ENCODE results near the gene KIF7. TPM values are rescaled to one million over a fixed set of nuclear protein-coding genes. Genes with fewer than 3 reads are reported as not detected.
"Not testable (repeated sequence)": the region's sequence is repeated elsewhere in the genome, so short reads cannot be mapped to it uniquely, and the experiment has no call there.

KIF7 gene
- total and polyA plus RNA-seq, 2 donors (not counting 1 experiment from before 2014, with no cell fraction given), result 2.9 to 11.4 TPM

DNA sequence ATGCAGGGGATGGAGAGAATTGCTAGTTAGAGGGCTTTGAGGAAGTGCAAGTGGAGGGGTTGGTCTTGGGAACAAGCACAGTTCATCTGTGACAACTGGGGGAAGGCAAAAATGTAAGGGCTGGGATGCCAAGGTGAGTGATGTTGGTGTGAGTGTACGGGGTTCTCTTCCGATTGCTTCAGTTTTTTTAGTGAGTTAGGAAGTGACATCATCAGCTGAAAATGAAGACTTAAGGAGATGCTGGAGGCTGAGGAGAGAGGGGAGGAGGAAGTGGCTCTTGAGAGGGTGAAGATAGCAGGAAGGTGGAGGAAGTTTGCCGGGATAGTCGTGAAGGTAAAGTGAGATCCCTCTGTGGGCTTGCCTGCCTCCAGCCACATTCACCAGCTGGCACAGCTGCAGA, 67.3 kb downstream of the KIF7 start:
- H2AFZ ChIP-seq (ENCODE audit: low read length), result peak overlapping the region; percentile 74
- H3K4me1 ChIP-seq (ENCODE audit: control insufficient read depth, extremely low read depth, insufficient read depth, low read length), result peaks cover 4% of the 10 kb centered on the region
- H3K4me3 ChIP-seq (replicated peaks in 1 of 4; ENCODE audit: control extremely low read depth in 1 of 4, insufficient read depth in 1 of 4, low read depth in 3 of 4, low read length in 4 of 4), result no peak overlapping the region
- H3K27ac ChIP-seq (ENCODE audit: insufficient read depth, low read length), result no peak overlapping the region
- H3K36me3 ChIP-seq (ENCODE audit: control insufficient read depth, insufficient read depth, low read length), result peaks cover 6% of the 10 kb centered on the region
- peak overlapping the region; percentile 37 for H3K4me2 ChIP-seq (ENCODE audit: extremely low read depth, insufficient read depth, low read length)
- peak; percentile 38 to 67 for DNase-seq (ENCODE audit: low read depth in 2 of 2)
- H3K9ac ChIP-seq (ENCODE audit: insufficient read depth, low read length), result no peak overlapping the region
- TF ChIP-seq, protein P1, sequence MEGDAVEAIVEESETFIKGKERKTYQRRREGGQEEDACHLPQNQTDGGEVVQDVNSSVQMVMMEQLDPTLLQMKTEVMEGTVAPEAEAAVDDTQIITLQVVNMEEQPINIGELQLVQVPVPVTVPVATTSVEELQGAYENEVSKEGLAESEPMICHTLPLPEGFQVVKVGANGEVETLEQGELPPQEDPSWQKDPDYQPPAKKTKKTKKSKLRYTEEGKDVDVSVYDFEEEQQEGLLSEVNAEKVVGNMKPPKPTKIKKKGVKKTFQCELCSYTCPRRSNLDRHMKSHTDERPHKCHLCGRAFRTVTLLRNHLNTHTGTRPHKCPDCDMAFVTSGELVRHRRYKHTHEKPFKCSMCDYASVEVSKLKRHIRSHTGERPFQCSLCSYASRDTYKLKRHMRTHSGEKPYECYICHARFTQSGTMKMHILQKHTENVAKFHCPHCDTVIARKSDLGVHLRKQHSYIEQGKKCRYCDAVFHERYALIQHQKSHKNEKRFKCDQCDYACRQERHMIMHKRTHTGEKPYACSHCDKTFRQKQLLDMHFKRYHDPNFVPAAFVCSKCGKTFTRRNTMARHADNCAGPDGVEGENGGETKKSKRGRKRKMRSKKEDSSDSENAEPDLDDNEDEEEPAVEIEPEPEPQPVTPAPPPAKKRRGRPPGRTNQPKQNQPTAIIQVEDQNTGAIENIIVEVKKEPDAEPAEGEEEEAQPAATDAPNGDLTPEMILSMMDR (conservative IDR thresholded peaks at IDR 0.05 in 1 of 2, IDR thresholded peaks at IDR 0.05 in 1 of 2; ENCODE audit: low read depth in 1 of 2, low read length in 2 of 2), result no peak
- no peak for TF ChIP-seq EZH2 (IDR thresholded peaks at IDR 0.05; ENCODE audit: low read length, missing control alignments)
- H3K27me3 ChIP-seq (ENCODE audit: control insufficient read depth, insufficient read depth, low read length), result no peaks in the 10 kb centered on the region
- peaks cover 4% of the 10 kb centered on the region for H3K79me2 ChIP-seq (ENCODE audit: control insufficient read depth, insufficient read depth, low read length)
- H3K9me3 ChIP-seq (ENCODE audit: control insufficient read depth, insufficient read depth, low read depth, low read length), result no peaks in the 10 kb centered on the region
- H4K20me1 ChIP-seq (ENCODE audit: control insufficient read depth, extremely low read depth, insufficient read depth, low read length), result no peaks in the 10 kb centered on the region

DNA sequence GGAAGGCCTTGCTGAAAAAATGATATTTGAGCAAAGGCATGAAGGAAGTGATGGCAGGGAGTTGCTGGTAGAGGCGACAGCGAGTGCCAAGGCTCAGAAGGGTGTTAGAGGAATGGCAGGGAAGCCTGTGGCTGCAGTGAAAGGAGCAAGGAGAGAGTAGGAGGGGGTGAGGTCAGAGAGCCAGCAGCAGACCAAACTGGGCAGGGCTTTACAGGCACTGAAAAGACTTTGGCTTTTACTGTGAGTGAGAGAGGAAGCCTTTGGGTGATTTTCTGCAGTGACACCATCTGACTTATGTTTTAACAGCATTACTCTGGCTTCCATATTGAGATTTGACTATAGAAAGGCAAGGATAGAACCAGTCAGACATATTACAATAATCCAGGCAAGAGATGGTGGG, 68.6 kb downstream of the KIF7 start:
- Histone ChIP-seq H3K9me3 (ENCODE audit: control insufficient read depth, insufficient read depth, low read depth, low read length) (no peaks in the 10 kb centered on the region), H3K9ac (ENCODE audit: insufficient read depth, low read length) (no peak overlapping the region), H3K4me2 (ENCODE audit: extremely low read depth, insufficient read depth, low read length) (no peak overlapping the region), H3K36me3 (ENCODE audit: control insufficient read depth, insufficient read depth, low read length) (peaks cover 4% of the 10 kb centered on the region), H4K20me1 (ENCODE audit: control insufficient read depth, extremely low read depth, insufficient read depth, low read length) (no peaks in the 10 kb centered on the region), H3K79me2 (ENCODE audit: control insufficient read depth, insufficient read depth, low read length) (peaks cover 6% of the 10 kb centered on the region), H3K4me3 (replicated peaks in 1 of 4; ENCODE audit: control extremely low read depth in 1 of 4, insufficient read depth in 1 of 4, low read depth in 3 of 4, low read length in 4 of 4) (no peak overlapping the region), H3K4me1 (ENCODE audit: control insufficient read depth, extremely low read depth, insufficient read depth, low read length) (peaks cover 4% of the 10 kb centered on the region), H3K27me3 (ENCODE audit: control insufficient read depth, insufficient read depth, low read length) (no peaks in the 10 kb centered on the region), H3K27ac (ENCODE audit: insufficient read depth, low read length) (no peak overlapping the region), H2AFZ (ENCODE audit: low read length) (peak overlapping the region; percentile 30)
- TF ChIP-seq, protein P1 (conservative IDR thresholded peaks at IDR 0.05 in 1 of 2, IDR thresholded peaks at IDR 0.05 in 1 of 2; ENCODE audit: low read depth in 1 of 2, low read length in 2 of 2), result no peak
- no peak for TF ChIP-seq EZH2 (IDR thresholded peaks at IDR 0.05; ENCODE audit: low read length, missing control alignments)
- DNase-seq (ENCODE audit: low read depth in 2 of 2), result no peak

DNA sequence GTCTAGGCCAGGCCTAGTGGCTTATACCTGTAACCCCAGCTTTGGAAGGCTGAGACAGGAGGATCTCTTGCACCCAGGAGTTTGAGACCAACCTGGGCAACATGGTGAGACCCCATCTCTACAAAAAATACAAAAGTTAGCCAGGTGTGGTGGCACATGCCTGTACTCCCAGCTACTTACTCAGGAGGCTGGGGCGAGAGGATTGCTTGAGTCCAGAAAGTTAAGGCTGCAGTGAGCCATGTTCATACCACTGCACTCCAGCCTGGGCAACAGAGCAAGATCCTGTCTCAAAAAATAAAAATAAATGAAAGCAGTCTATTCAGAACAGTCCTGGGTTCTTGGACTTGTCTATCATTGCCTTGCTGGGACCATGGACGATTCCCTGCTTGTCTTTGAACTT, 74.5 kb downstream of the KIF7 start:
- not testable (repeated sequence) for H4K20me1 ChIP-seq (ENCODE audit: control insufficient read depth, extremely low read depth, insufficient read depth, low read length); H3K4me1 ChIP-seq (ENCODE audit: control insufficient read depth, extremely low read depth, insufficient read depth, low read length); H2AFZ ChIP-seq (ENCODE audit: low read length); H3K27me3 ChIP-seq (ENCODE audit: control insufficient read depth, insufficient read depth, low read length); H3K9ac ChIP-seq (ENCODE audit: insufficient read depth, low read length); H3K36me3 ChIP-seq (ENCODE audit: control insufficient read depth, insufficient read depth, low read length); H3K9me3 ChIP-seq (ENCODE audit: control insufficient read depth, insufficient read depth, low read depth, low read length); H3K4me2 ChIP-seq (ENCODE audit: extremely low read depth, insufficient read depth, low read length); H3K4me3 ChIP-seq (replicated peaks in 1 of 4; ENCODE audit: control extremely low read depth in 1 of 4, insufficient read depth in 1 of 4, low read depth in 3 of 4, low read length in 4 of 4); H3K27ac ChIP-seq (ENCODE audit: insufficient read depth, low read length); DNase-seq (ENCODE audit: low read depth in 2 of 2)
- H3K79me2 ChIP-seq (ENCODE audit: control insufficient read depth, insufficient read depth, low read length), result peaks cover 56% of the 10 kb centered on the region

Data from fibroblast of lung (primary cell).